Measurements from ENCODE around the gene KRT34.
"Not testable (repeated sequence)": the region's sequence is repeated elsewhere in the genome, so short reads cannot be mapped to it uniquely, and the experiment has no call there.

The KRT34 gene

DNA sequence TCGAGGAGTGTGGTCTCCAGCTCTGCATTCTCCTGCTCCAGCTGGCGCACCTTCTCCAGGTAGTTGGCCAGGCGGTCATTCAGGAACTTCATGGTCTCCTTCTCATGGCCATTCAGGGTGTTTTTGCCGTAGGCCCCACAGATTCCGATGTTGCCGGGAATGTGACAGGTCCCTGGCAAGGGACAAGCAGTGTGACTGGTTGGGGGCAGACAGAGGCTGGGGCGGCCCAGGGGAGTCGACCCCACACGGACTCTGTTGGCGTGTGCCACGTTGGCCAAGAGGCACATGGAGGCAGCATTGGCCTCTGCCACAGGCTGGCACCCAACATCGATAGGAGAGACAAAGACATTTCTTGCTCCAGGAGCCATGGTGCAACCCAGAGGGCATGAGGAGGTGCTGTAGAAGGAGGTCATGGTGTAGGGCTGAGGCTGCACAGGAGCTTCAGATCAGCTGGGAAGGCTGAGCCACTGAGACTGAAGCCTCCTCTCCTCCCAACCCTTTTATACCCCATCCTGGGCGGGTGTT is 42.1 kb upstream of the KRT34 start, which contains the start of gene KRT37:
Gene KRT37, minus strand, starts transcription at position 475 of the 525 bp plus-strand sequence. Its CDS starts 62 bp downstream, at position 413.
- no peak within 1 kb of the TSS for H3K4me2 ChIP-seq (ENCODE audit: low read length, poor library complexity, severe bottlenecking)
- H3K18ac ChIP-seq (ENCODE audit: low read depth in 1 of 2, low read length in 2 of 2): no peak within 1 kb of the TSS
- DNase-seq: no peak
- H3K36me3 ChIP-seq (ENCODE audit: control insufficient read depth in 1 of 2, insufficient read depth in 2 of 2, low read depth in 1 of 2, low read length in 2 of 2): no peaks in the 10 kb centered on the region
- H3K4me3 ChIP-seq (ENCODE audit: insufficient read depth in 1 of 2, low read depth in 1 of 2, low read length in 2 of 2): no peak within 1 kb of the TSS
- H4K91ac ChIP-seq (ENCODE audit: low read length): no peak within 1 kb of the TSS
- no peak within 1 kb of the TSS for H3K4ac ChIP-seq (ENCODE audit: low read depth in 1 of 2, low read length in 2 of 2)
- no peak within 1 kb of the TSS for H3K27ac ChIP-seq (ENCODE audit: low read length, poor library complexity, severe bottlenecking)
- no peak within 1 kb of the TSS for H2AFZ ChIP-seq (ENCODE audit: low read depth, low read length)
- H2BK5ac ChIP-seq (ENCODE audit: low read depth, low read length, poor library complexity, severe bottlenecking): no peak within 1 kb of the TSS
- H4K8ac ChIP-seq (ENCODE audit: low read length): no peak within 1 kb of the TSS
- H2AK5ac ChIP-seq (ENCODE audit: low read length, severe bottlenecking): no peak within 1 kb of the TSS
- no peak within 1 kb of the TSS for H3K14ac ChIP-seq (ENCODE audit: low read length in 2 of 2)
- H3K4me1 ChIP-seq (ENCODE audit: control insufficient read depth, insufficient read depth, low read depth, low read length): peaks cover 8% of the 10 kb centered on the region
- peaks cover 0 to 27% of the 10 kb centered on the region in 2 experiments for H3K27me3 ChIP-seq (ENCODE audit: control insufficient read depth in 1 of 2, insufficient read depth in 1 of 2, low read length in 2 of 2)
- no peak within 1 kb of the TSS for H3K9ac ChIP-seq (ENCODE audit: low read length)
- H3K23ac ChIP-seq (ENCODE audit: low read length in 2 of 2): no peak within 1 kb of the TSS
- 91% methylated on average over 12 of the region's 13 CpGs for WGBS
- H2BK15ac ChIP-seq (ENCODE audit: low read depth, poor library complexity, severe bottlenecking): no peak within 1 kb of the TSS
- H3K79me1 ChIP-seq (replicated peaks; ENCODE audit: low read length, poor library complexity, severe bottlenecking): no peaks in the 10 kb centered on the region
- H2BK120ac ChIP-seq (ENCODE audit: low read depth, low read length): no peak within 1 kb of the TSS
- H2BK12ac ChIP-seq (ENCODE audit: low read length in 2 of 2): no peak within 1 kb of the TSS
- no peaks in the 10 kb centered on the region for H3K9me3 ChIP-seq (ENCODE audit: control insufficient read depth, low read length)

GRCh38 chr17:41422586-41422985 is 40.5 kb upstream of the KRT34 start:
- H3K4me2 ChIP-seq (ENCODE audit: low read length, poor library complexity, severe bottlenecking); H4K91ac ChIP-seq (ENCODE audit: low read length); H2BK120ac ChIP-seq (ENCODE audit: low read depth, low read length); H3K9me3 ChIP-seq (ENCODE audit: control insufficient read depth, low read length); H3K14ac ChIP-seq (ENCODE audit: low read length in 2 of 2); H2AFZ ChIP-seq (ENCODE audit: low read depth, low read length); H4K8ac ChIP-seq (ENCODE audit: low read length); H2BK15ac ChIP-seq (ENCODE audit: low read depth, poor library complexity, severe bottlenecking); H3K4me3 ChIP-seq (ENCODE audit: insufficient read depth in 1 of 2, low read depth in 1 of 2, low read length in 2 of 2); H2AK5ac ChIP-seq (ENCODE audit: low read length, severe bottlenecking); H3K18ac ChIP-seq (ENCODE audit: low read depth in 1 of 2, low read length in 2 of 2); DNase-seq; H3K4me1 ChIP-seq (ENCODE audit: control insufficient read depth, insufficient read depth, low read depth, low read length); H2BK12ac ChIP-seq (ENCODE audit: low read length in 2 of 2); H3K36me3 ChIP-seq (ENCODE audit: control insufficient read depth in 1 of 2, insufficient read depth in 2 of 2, low read depth in 1 of 2, low read length in 2 of 2); H3K9ac ChIP-seq (ENCODE audit: low read length); H2BK5ac ChIP-seq (ENCODE audit: low read depth, low read length, poor library complexity, severe bottlenecking); H3K27ac ChIP-seq (ENCODE audit: low read length, poor library complexity, severe bottlenecking); H3K79me1 ChIP-seq (replicated peaks; ENCODE audit: low read length, poor library complexity, severe bottlenecking); H3K4ac ChIP-seq (ENCODE audit: low read depth in 1 of 2, low read length in 2 of 2); H3K23ac ChIP-seq (ENCODE audit: low read length in 2 of 2): not testable (repeated sequence)
- 88% methylated on average over 11 of the region's 11 CpGs for WGBS
- peaks cover 0 to 30% of the 10 kb centered on the region in 2 experiments for H3K27me3 ChIP-seq (ENCODE audit: control insufficient read depth in 1 of 2, insufficient read depth in 1 of 2, low read length in 2 of 2)

DNA sequence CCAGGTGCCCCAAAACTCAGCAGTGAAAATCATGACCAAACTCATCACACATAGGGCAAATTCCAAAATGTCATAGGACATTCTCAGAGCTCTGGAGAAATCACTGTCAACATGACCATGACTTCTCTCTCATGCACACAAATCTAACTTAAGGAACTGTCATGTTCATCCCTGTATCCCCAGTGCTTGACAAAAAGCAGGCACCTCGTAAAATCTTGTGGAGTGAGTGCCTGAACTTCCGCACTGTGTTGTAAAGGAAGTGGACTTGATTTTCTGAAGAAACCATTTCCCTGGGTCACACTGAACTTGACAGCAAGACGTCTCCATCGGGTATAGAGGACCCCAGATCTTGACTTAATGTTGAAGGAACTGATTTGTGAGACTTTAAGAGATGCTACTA is 39.5 kb upstream of the KRT34 start:
- peak; percentile 43 for DNase-seq
- H3K27me3 ChIP-seq (ENCODE audit: control insufficient read depth in 1 of 2, insufficient read depth in 1 of 2, low read length in 2 of 2): peaks cover 0 to 30% of the 10 kb centered on the region in 2 experiments

GRCh38 chr17:41421116-41421515 is 39.0 kb upstream of the KRT34 start:
- Histone ChIP-seq H3K4me3 (ENCODE audit: insufficient read depth in 1 of 2, low read depth in 1 of 2, low read length in 2 of 2) (no peak overlapping the region), H2AK5ac (ENCODE audit: low read length, severe bottlenecking) (no peak overlapping the region)

More for the DNA sequence above, 39.5 kb upstream of the KRT34 start:
- Histone ChIP-seq H3K4ac (ENCODE audit: low read depth in 1 of 2, low read length in 2 of 2) (no peak overlapping the region), H3K79me1 (replicated peaks; ENCODE audit: low read length, poor library complexity, severe bottlenecking) (no peaks in the 10 kb centered on the region), H3K9me3 (ENCODE audit: control insufficient read depth, low read length) (no peaks in the 10 kb centered on the region), H2BK15ac (ENCODE audit: low read depth, poor library complexity, severe bottlenecking) (no peak overlapping the region), H4K8ac (ENCODE audit: low read length) (no peak overlapping the region), H3K4me1 (ENCODE audit: control insufficient read depth, insufficient read depth, low read depth, low read length) (peaks cover 14% of the 10 kb centered on the region), H2BK120ac (ENCODE audit: low read depth, low read length) (no peak overlapping the region), H3K9ac (ENCODE audit: low read length) (no peak overlapping the region), H2AK5ac (ENCODE audit: low read length, severe bottlenecking) (peak overlapping the region; percentile 13), H2AFZ (ENCODE audit: low read depth, low read length) (no peak overlapping the region), H4K91ac (ENCODE audit: low read length) (no peak overlapping the region), H3K14ac (ENCODE audit: low read length in 2 of 2) (no peak overlapping the region), H3K23ac (ENCODE audit: low read length in 2 of 2) (no peak overlapping the region), H2BK12ac (ENCODE audit: low read length in 2 of 2) (no peak overlapping the region), H3K18ac (ENCODE audit: low read depth in 1 of 2, low read length in 2 of 2) (no peak overlapping the region), H3K36me3 (ENCODE audit: control insufficient read depth in 1 of 2, insufficient read depth in 2 of 2, low read depth in 1 of 2, low read length in 2 of 2) (no peaks in the 10 kb centered on the region), H2BK5ac (ENCODE audit: low read depth, low read length, poor library complexity, severe bottlenecking) (no peak overlapping the region), H3K4me2 (ENCODE audit: low read length, poor library complexity, severe bottlenecking) (no peak overlapping the region), H3K4me3 (ENCODE audit: insufficient read depth in 1 of 2, low read depth in 1 of 2, low read length in 2 of 2) (no peak overlapping the region), H3K27ac (ENCODE audit: low read length, poor library complexity, severe bottlenecking) (no peak overlapping the region)
- WGBS: 27% methylated on average over 4 of the region's 4 CpGs

More at GRCh38 chr17:41421116-41421515, 39.0 kb upstream of the KRT34 start:
- no peaks in the 10 kb centered on the region for H3K79me1 ChIP-seq (replicated peaks; ENCODE audit: low read length, poor library complexity, severe bottlenecking)
- no peak overlapping the region for H2AFZ ChIP-seq (ENCODE audit: low read depth, low read length)
- no peak overlapping the region for H2BK15ac ChIP-seq (ENCODE audit: low read depth, poor library complexity, severe bottlenecking)
- WGBS: 59% methylated on average over 9 of the region's 9 CpGs
- no peak overlapping the region for H4K8ac ChIP-seq (ENCODE audit: low read length)
- no peak overlapping the region for H3K23ac ChIP-seq (ENCODE audit: low read length in 2 of 2)
- H2BK12ac ChIP-seq (ENCODE audit: low read length in 2 of 2): no peak overlapping the region
- no peak overlapping the region for H3K18ac ChIP-seq (ENCODE audit: low read depth in 1 of 2, low read length in 2 of 2)
- H3K4me2 ChIP-seq (ENCODE audit: low read length, poor library complexity, severe bottlenecking): no peak overlapping the region
- H3K9ac ChIP-seq (ENCODE audit: low read length): no peak overlapping the region
- no peaks in the 10 kb centered on the region for H3K9me3 ChIP-seq (ENCODE audit: control insufficient read depth, low read length)
- no peak overlapping the region for H3K14ac ChIP-seq (ENCODE audit: low read length in 2 of 2)
- H3K27ac ChIP-seq (ENCODE audit: low read length, poor library complexity, severe bottlenecking): no peak overlapping the region
- H3K27me3 ChIP-seq (ENCODE audit: control insufficient read depth in 1 of 2, insufficient read depth in 1 of 2, low read length in 2 of 2): peaks cover 0 to 30% of the 10 kb centered on the region in 2 experiments
- peak; percentile 75 for DNase-seq
- H4K91ac ChIP-seq (ENCODE audit: low read length): no peak overlapping the region
- H3K4ac ChIP-seq (ENCODE audit: low read depth in 1 of 2, low read length in 2 of 2): no peak overlapping the region
- no peak overlapping the region for H2BK5ac ChIP-seq (ENCODE audit: low read depth, low read length, poor library complexity, severe bottlenecking)
- H2BK120ac ChIP-seq (ENCODE audit: low read depth, low read length): no peak overlapping the region
- H3K4me1 ChIP-seq (ENCODE audit: control insufficient read depth, insufficient read depth, low read depth, low read length): peaks cover 14% of the 10 kb centered on the region
- no peaks in the 10 kb centered on the region for H3K36me3 ChIP-seq (ENCODE audit: control insufficient read depth in 1 of 2, insufficient read depth in 2 of 2, low read depth in 1 of 2, low read length in 2 of 2)

Measured in mesenchymal stem cell (in vitro differentiated cells and primary cell).